HPDE6-E6E7 (cell line): ENCODE data around the gene LIMA1.
"Not testable (repeated sequence)": the region's sequence is repeated elsewhere in the genome, so short reads cannot be mapped to it uniquely, and the experiment has no call there.

Source experiments
- DNase-seq: peaks from one replicate; pipeline ENCODE4 v3.0.0; 2011; ENCODE audit warnings: missing footprints; ENCODE audit errors: extremely low spot score

Gene LIMA1

DNA sequence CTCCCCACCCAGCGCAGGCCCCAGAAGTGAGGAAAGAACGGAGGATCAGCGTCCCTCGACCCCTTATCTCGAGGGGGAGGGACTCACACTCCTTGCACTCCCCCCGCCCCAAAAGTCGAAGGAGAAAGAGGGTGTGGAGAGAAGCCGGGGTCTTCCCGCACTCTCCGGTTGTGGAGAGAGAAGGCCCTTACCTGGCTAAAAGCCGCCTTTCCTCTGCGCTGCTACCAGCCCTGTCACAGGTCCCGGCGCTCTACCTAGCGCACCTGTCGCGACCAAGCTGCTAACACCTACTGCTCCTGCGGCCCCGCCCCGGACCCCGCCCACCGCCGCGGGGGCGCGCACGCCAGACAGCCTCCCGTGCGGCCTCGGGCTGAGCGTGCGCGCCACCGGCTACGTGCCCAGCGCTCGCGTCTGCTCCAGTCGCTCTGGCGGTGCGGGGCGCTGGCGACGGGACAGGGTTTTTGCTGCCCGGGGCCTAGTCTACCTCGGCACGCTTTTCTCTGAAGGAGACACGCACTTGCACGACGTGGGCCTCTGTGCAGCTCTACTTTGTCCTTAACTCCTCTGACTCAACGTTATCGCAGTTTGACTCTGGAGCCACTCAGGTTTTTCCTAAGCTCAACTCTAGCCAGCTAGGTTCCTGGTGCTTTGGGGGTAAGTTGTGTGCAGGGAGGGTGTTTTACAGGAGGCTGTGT lies at the start of gene LIMA1:
LIMA1 (minus strand) TSS at position 292 of the 695 bp plus-strand sequence. CDS start 34,769 bp downstream, outside the sequence.
- DNase-seq, result peak; percentile 91

DNA sequence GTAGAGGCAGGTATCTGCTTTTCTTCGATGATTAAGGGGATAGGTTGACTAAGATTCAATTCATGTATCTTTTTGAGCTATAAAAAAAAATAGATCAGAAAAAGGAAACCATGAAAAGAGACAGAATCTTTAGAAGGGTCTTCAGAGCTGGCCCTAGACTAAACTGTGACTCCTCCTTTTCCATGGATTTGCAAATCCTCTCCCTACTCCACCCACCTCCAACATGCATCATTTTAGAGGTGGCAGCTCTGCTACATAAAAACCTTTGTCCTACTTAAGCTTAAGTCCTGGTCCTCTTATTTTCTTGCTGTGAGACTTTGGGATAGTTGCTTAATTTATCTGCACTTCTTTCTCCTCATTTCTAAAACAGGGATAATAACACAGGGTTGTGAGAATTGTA lies 48.4 kb upstream of the LIMA1 start:
- no peak for DNase-seq

DNA sequence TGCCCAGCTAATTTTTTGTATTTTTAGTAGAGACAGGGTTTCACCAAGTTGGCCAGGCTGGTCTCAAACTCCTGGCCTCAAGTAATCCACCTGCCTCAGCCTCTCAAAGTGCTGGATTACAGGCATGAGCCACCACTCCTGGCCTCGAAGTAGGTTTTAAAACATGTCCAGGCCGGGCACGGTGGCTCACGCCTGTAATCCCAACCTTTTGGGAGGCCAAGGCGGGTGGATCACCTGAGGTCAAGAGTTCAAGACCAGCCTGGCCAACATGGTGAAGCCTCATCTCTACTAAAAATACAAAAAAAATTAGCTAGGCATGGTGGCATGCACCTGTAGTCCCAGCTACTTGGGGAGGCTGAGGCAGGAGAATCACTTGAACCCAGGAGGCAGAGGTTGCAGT lies 45.3 kb upstream of the LIMA1 start:
- DNase-seq, result not testable (repeated sequence)

DNA sequence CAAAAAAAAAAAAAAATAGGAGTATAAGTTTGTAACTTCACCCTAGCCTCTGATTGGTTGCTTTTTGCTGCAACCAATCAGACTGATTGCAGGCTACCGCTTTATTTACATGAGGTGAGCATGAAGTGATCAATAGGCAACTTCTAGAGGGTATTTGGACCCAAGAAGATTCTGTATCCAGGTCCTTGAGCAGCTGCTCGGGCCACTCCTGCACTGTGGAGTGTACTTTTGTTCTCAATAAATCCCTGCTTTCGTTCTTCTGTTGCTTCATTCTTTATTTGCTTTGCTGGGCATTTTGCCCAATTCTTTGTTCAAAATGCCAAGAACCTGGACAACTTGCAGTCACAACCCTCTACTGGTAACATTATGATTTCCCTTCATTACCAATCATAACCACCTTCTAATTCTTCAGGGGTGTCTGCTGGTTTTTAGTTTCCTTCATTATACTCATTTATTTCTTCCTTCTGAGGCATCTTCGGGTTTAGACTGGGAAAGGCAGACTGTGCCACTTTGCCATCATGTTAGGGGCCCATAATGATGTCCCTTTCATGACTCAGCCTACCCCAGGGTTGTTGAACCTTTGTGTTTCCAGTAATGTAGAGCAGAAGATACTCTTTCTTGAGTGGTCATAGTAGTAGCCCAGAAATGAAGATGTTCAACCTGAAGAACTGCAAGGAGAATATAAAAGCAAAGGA lies 43.4 kb upstream of the LIMA1 start:
- DNase-seq, result no peak

DNA sequence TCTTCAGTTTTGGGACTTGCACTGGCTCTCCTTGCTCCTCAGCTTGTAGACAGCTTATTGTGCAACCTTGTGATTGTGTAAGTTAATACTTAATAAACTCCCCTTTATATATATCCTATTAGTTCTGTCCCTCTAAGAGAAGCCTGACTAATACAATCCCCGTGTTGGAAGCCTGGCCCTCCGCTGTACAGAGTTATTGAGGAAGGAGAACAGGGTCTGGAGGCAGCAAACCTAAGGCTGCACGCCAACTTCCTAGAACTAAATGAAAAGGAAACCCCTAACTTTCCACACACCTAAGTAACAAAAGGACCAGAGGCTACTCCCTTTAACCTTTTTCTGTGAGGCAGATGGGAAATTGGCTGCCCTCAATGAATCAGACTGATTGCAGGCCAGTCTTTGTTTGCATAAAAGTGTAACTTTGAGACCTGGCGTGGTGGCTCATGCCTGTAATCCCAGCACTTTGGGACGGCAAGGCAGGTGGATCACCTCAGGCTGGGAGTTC lies 42.6 kb upstream of the LIMA1 start:
- DNase-seq, result no peak

DNA sequence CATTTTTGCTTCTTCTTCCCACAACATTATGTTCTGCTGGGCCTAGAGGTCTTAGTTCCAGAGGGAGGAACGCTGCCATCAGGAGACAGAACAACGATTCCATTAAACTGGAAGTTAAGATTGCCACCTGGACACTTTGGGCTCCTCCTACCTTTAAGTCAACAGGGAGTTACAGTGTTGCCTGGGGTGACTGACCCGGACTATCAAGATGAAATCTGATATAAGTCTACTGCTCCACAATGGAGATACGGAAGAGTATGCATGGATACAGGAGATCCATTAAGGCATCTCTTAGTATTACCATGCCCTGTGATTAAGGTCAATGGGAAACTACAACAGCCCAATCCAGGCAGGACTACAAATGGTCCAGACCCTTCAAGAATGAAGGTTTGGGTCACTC lies 41.5 kb upstream of the LIMA1 start:
- DNase-seq, result not testable (repeated sequence)

DNA sequence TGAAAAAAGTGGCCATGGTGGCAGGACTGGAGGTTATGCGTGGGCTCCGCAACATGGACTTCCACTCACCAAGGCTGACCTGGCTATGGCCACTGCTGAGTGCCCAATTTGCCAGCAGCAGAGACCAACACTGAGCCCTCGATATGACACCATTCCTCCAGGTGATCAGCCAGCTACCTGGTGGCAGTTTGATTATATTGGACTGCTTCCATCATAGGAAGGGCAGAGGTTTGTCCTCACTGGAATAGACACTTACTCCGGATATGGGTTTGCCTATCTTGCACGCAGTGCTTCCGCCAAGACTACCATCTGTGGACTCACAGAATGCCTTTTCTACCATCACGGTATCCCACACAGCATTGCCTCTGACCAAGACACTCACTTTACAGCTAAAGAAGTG lies 40.8 kb upstream of the LIMA1 start:
- not testable (repeated sequence) for DNase-seq

DNA sequence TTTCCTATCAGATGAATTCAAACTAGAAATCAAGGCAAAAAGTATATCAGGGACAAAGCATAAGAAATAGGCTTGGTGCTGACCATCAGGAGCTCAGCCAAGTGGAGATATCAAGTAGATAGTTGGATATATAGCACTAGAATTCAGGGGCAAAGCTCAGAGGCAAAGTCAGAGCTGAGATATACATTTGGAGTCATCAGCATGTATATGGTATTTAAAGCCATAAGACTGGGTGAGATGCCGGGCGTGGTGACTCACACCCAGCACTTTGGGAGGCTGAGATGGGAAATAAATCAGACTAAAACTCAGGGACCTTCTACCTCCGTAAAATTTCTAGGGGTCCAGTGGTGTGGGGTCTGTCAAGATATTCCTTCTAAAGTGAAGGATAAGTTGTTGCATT lies 38.9 kb upstream of the LIMA1 start:
- no peak for DNase-seq

DNA sequence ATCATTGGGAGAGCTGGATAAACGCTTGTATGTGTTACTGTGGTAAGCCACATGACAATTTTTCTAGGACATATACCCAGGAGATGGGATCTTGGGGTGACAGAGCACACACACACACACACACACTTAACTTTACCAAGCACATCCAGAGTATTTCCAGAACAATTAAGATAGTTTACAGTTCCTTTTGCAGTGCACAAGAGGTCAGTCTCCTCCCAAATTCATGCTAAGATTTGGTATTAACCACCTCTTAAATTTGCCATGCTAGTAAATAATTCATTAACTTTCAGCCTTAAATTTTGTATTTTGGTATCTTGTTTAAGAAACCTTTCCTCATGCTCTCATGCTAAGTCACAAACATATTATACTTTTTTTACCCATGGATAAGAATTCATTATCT lies 33.9 kb upstream of the LIMA1 start:
- DNase-seq, result no peak

DNA sequence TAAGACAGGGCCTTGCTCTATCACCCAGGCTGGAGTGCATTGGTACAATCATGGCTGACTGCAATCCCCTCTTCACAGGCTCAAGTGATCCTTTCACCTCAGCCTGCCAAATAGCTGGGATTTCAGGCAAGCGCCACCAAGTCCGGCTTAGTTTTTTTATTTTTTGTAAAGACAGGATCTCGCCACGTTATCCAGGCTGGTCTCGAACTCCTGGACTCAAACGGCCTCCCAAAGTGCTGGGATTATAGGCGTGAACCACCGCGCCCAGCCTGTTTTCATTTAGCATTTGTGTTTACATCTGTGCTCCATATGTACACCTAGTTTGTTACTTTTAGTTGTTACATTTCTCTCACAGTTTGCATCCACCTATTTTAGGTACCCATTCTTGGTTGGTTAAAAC lies 32.5 kb upstream of the LIMA1 start:
- DNase-seq, result no peak

DNA sequence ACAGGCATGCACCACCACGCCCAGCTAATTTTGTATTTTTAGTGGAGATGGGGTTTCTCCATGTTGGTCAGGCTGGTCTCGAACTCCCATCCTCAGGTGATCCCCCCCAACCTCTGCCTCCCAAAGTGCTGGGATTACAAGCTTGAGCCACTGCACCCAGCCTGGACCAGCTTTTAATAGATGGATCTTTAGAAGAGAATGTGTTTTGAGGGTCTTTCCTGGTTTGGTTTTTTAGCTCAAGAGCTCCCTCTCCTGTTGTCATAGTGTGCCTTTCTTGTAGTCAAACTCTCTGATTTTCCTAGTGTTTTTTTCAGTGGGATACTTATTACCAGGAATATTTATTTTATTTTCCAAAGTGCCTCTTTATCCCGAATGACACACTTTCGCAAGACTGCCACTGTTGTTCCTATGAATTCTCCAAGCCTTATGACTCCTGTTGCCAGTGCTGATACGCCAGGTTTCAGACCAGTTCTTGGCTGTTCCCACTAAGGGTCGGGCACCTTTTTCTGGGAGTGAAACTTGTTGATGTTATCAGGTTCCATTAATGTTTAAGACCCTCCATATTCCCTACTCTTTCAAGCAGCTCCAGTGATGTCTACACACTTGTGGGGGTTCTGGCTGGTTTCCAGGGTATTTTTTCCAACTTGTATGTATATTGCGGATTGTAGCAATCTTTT lies 31.5 kb upstream of the LIMA1 start:
- no peak for DNase-seq

DNA sequence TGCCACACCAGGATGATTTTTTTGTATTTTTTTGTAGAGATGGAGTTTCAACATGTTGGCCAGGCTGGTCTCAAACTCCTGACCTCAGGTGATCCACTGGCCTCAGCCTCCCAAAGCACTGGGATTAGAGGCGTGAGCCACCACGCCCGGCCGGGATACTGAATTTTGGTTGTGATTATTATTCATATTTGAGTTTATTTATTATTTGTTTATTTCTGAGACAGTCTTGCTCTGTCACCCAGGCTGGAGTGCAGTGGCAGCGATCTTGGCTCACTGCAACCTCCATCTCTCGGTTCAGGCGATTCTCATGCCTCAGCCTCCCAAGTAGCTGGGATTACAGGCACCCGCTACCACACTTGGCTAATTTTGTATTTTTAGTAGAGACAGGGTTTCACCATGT lies 30.7 kb upstream of the LIMA1 start:
- DNase-seq, result not testable (repeated sequence)

DNA sequence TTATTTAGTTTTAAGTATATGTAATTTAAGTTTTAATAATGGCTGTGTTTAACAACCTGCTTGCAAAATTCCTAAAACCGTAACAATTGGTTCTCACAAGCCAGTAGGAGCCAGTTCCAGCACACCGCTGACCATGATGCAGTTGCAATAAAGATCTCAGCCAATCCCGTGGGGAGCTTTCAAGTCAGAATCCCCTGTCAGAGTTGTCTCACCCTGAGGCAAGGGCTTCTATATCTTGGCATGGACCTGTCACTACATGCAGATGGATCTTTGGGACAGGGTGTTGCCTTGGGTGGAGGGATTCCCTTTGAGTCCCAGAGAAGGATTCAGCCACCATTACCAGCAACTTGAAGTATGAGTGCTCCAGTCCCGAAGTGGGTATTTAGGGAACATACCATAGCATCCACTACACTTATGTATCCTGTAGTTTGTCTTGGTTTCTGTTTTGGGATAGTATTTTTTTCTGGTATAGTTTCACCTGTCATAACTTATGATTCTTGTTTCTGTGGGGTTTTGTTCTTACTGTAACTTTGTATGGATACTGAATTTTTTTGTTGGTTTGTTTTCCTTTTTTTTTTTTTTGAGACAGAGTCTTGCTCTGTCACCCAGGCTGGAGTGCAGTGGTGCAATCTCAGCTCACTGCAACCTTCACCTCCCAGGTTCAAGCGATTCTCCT lies 30.1 kb upstream of the LIMA1 start:
- DNase-seq, result peak; percentile 36

DNA sequence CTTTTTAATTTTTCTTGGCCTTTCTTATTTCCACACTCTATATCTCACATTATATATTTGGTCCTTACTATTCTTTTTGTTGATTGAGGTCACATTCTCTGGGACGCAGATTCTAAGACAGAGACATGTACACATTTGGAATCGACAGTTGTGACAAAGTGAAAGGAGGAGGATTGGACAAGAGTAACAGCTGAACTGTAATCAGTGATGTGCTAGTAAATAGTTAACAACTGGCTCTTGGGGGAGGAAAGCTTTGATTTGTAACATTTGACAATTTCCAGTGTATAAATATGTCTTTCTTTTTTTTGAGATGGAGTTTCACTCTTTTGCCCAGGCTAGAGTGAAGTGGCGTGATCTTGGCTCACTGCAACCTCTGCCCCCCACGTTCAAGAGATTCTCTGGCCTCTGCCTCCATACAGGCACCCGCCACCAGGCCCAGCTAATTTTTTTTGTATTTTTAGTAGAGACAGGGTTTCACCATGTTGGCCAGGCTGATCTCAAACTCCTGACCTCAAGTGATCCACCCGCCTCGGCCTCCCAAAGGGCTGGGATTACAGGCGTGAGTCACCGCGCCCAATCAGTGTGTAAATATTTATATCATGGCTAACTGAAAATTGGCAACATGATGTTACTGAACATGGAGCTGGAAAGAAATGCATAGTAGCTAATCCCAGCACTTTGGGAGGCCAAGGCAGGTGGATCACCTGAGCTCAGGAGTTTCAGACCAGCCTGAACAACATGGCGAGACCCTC lies 28.7 kb upstream of the LIMA1 start:
- DNase-seq, result not testable (repeated sequence)

DNA sequence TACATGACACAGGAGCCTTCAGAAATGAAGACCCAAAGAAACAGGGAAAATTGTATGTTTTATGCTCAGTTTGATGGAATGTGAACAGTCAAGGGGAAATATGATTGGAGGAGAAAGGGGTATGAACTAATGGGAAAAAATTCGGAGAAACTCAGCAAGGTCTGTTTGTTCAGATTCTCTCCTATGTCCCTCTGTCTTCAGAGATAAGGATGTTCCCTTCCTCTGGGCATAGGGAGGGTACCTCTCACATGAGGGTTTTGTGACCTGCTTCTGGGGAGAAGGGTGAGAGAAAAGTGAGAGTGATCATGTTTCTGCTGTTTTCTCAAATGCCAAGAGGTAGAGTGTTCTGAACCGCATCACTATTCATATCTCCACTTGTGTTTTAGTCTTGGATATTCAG lies 26.6 kb upstream of the LIMA1 start:
- DNase-seq, result no peak

DNA sequence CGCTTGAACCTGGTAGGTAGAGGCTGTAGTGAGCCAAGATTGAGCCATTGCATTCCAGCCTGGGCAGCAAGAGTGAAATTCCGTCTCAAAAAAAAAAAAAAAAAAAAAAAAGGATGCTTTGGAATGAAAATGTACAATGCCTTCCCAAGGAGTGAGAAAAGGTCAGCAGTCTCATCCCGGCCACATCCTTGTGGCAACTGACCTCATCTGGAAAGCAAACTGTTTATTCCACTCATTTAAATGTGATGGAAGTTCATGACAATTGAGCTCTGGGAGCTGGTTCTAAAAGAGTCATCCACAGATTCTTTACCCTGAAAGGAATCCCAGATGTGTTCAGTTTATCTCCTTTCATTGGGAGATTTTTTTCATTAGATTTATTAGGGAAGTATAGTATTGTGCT lies 19.4 kb upstream of the LIMA1 start:
- no peak for DNase-seq

DNA sequence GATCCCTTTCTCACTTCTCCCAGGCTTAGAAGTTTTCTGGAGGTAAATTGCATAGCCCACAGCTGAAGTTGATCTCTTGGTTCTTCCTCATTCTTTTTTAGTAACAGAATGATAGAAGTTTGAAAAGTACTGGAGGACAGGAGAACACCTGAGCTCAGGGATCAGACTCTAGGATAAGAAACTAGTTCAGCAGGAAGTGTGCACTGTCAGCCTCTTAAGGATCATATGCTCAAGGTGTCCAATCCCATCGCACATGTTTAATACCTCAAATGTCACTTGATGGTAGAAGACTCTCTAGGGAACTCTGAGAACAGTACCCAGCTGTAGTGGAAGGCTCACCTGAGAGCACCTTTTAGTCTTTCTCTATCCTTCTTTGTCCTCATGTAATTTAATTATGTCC lies 14.7 kb upstream of the LIMA1 start:
- DNase-seq, result no peak

DNA sequence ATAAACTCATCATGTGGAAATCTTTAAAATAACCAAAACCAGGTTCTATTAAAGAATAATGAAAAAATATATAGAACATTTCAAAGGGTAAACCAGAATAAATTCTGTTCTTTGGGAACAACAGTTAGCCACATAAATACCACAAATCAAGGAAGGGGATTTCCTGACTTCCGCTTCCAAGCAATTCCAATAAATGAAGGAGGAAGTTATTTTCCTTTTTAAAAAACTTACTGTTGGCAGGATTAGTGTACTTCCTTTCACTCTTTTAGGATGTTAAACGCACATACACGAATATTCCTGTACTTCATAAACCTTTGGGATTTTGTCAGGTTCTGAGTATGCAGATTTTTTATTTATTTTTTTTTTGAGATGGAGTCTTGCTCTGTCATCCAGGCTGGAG lies 13.7 kb upstream of the LIMA1 start:
- no peak for DNase-seq

DNA sequence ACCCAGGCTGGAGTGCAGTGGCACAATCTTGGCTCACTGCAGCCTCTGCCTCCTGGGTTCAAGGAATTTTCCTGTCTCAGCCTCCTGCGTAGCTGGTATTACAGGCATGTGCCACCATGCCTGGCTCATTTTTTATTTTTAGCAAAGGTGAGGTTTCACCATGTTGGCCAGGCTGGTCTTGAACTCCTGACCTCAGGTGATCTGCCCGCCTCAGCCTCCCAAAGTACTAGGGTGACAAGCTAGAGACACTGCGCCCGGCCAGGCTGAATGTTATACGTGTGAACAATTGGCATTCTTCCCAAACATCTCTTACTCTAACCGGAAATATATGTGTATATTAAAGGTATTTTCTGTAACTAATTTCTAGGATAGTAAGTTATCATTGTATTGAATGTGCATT lies 13.2 kb upstream of the LIMA1 start:
- no peak for DNase-seq

DNA sequence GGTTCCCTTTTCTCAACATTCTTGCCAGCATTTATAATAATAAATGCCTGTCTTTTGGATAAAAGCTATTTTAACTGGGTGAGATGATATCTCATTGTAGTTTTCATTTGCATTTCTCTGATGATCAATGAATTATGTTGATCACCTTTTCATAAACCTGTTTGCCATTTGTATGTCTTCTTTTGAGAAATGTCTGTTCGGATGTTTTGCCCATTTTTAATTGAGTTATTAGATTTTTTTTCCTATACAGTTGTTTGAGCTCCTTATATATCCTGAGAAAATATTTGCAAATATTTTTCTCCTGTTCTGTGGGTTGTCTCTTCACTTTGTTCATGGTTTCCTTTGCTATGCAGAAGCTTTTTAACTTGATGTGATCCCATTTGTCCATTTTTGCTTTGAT lies 8.1 kb upstream of the LIMA1 start:
- DNase-seq, result no peak

DNA sequence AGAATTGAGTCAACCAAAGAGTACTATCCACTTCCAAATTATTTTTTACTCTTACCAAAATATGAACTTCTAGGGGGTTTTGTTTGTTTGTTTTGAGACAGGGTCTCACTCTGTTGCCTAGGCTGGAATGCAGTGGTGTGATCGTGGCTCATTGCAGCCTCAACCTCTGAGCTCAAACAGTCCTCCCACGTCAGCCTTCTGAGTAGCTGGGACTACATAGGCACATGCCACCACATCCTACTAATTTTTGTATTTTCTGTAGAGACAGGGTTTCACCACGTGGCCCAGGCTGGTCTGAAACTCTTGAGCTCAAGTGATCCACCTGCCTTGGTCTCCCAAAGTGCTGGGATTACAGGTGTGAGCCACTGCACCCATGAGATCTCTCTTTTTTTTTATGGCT lies 7.4 kb upstream of the LIMA1 start:
- DNase-seq, result not testable (repeated sequence)

DNA sequence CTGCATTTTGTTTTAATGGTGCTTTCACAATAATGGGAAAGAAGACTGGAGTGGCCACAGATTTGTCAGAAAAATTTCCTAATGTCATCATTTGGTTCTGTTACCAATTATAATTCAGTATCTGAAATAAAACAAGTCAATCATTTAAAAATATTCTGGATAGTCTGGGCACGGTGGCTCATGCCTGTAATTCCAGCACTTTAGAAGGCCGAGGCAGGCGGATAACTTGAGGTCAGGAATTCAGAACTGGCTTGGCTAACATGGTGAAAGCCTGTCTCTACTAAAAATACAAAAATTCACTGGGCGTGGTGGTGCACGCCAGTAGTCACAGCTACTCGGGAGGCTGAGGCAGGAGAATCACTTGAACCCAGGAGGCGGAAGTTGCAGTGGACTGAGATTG lies 4.0 kb upstream of the LIMA1 start:
- no peak for DNase-seq
